ENCODE results near the gene RMND5A. TPM values are rescaled to one million over a fixed set of nuclear protein-coding genes. Genes with fewer than 3 reads are reported as not detected.
A peak's percentile ranks its signal among the peaks of the same experiment; 100 is the strongest.

Gene RMND5A
- polyA plus RNA-seq, 1 of the 3 experiments (the other 2 are of a cell fraction), result 4.3 TPM

GRCh38 chr2:86808315-86809161 is 88.4 kb downstream of the RMND5A start (continued):
- TF ChIP-seq PBX3 (IDR thresholded peaks at IDR 0.05) (peak; percentile 22; the same call in 1 of the 2 replicates), JUND (IDR thresholded peaks at IDR 0.05) (no peak), ZBTB33 (IDR thresholded peaks at IDR 0.05; ENCODE audit: borderline replicate concordance, low read depth) (no peak), EP300 (IDR thresholded peaks at IDR 0.05; ENCODE audit: borderline replicate concordance in 1 of 2, low read depth in 1 of 2, low read length in 1 of 2) (no peak), RAD21 (IDR thresholded peaks at IDR 0.05; ENCODE audit: low read length) (peak; percentile 93), MEF2A (IDR thresholded peaks at IDR 0.05; ENCODE audit: borderline replicate concordance, low read depth) (no peak), RXRA (IDR thresholded peaks at IDR 0.05; ENCODE audit: borderline replicate concordance, low read depth) (no peak), TAF1 (IDR thresholded peaks at IDR 0.05; ENCODE audit: borderline replicate concordance, low read depth, low read length) (no peak)

GRCh38 chr2:86809481-86810121 is 89.5 kb downstream of the RMND5A start:
- TF ChIP-seq FOXM1 (IDR thresholded peaks at IDR 0.05; ENCODE audit: low read depth) (no peak), SMC3 (IDR thresholded peaks at IDR 0.05; ENCODE audit: low read depth, low read length) (no peak), MAX (IDR thresholded peaks at IDR 0.05; ENCODE audit: low read depth) (no peak), USF2 (IDR thresholded peaks at IDR 0.05; ENCODE audit: borderline replicate concordance, low read depth, low read length) (no peak), PBX3 (IDR thresholded peaks at IDR 0.05) (no peak), ELF1 (IDR thresholded peaks at IDR 0.05) (no peak), RAD21 (IDR thresholded peaks at IDR 0.05; ENCODE audit: low read length) (no peak), TAF1 (IDR thresholded peaks at IDR 0.05; ENCODE audit: borderline replicate concordance, low read depth, low read length) (no peak), IRF3 (IDR thresholded peaks at IDR 0.05; ENCODE audit: low read depth, low read length) (no peak), CTCF (IDR thresholded peaks at IDR 0.05) (no peak), TCF12 (IDR thresholded peaks at IDR 0.05) (no peak), CHD2 (IDR thresholded peaks at IDR 0.05; ENCODE audit: low read length, partially characterized antibody) (no peak), NRF1 (IDR thresholded peaks at IDR 0.05; ENCODE audit: low read depth, low read length) (no peak)
- 91% methylated on average over 30 of the region's 43 CpGs for WGBS (ENCODE audit: low lambda C conversion rate)
- H3K4me1 ChIP-seq (ENCODE audit: control insufficient read depth in 1 of 2, insufficient read depth in 2 of 2, low read depth in 1 of 2, low read length in 1 of 2), result peaks cover 0 to 11% of the 10 kb centered on the region in 2 experiments; a peak in 2 of 4 replicates
- no peaks in the 10 kb centered on the region; the same call in 1 of the 2 replicates for H3K27me3 ChIP-seq (ENCODE audit: insufficient read depth)
- no peaks in the 10 kb centered on the region for H3K9me3 ChIP-seq
- H3K9ac ChIP-seq, result no peak overlapping the region
- ChIA-PET POLR2A (no interaction called here), CTCF (interaction anchor here (0.6 to 2.0 kb wide), 4 partner anchors 15 to 174 kb away, joined by 3 to 11 read pairs (median 4); partner anchors contain the start of gene CD8A)
- no peaks in the 10 kb centered on the region for H3K36me3 ChIP-seq (replicated peaks in 1 of 2; ENCODE audit: control insufficient read depth in 1 of 2, insufficient read depth in 2 of 2, low read length in 1 of 2)
- no peaks in the 10 kb centered on the region for H4K20me1 ChIP-seq (ENCODE audit: insufficient read depth)
- no peak overlapping the region for H3K4me3 ChIP-seq (ENCODE audit: low read depth in 2 of 2, low read length in 1 of 2)
- H3K79me2 ChIP-seq (ENCODE audit: insufficient read depth), result no peaks in the 10 kb centered on the region
- no peak overlapping the region for H3K27ac ChIP-seq (ENCODE audit: low read depth in 2 of 2, low read length in 1 of 2)
- no peak for DNase-seq
- no peaks in the 10 kb centered on the region for H3F3A ChIP-seq (replicated peaks; ENCODE audit: insufficient read depth)
- H2AFZ ChIP-seq (ENCODE audit: low read depth), result no peak overlapping the region
- H3K9me2 ChIP-seq, result no peaks in the 10 kb centered on the region
- no peak overlapping the region for H3K4me2 ChIP-seq
